ENCODE measurements around the gene GALK1. TPM values are rescaled to one million over a fixed set of nuclear protein-coding genes. Genes with fewer than 3 reads are reported as not detected.

GALK1 gene
- total and polyA plus RNA-seq, 2 donors: 32.6 to 37.3 TPM

DNA sequence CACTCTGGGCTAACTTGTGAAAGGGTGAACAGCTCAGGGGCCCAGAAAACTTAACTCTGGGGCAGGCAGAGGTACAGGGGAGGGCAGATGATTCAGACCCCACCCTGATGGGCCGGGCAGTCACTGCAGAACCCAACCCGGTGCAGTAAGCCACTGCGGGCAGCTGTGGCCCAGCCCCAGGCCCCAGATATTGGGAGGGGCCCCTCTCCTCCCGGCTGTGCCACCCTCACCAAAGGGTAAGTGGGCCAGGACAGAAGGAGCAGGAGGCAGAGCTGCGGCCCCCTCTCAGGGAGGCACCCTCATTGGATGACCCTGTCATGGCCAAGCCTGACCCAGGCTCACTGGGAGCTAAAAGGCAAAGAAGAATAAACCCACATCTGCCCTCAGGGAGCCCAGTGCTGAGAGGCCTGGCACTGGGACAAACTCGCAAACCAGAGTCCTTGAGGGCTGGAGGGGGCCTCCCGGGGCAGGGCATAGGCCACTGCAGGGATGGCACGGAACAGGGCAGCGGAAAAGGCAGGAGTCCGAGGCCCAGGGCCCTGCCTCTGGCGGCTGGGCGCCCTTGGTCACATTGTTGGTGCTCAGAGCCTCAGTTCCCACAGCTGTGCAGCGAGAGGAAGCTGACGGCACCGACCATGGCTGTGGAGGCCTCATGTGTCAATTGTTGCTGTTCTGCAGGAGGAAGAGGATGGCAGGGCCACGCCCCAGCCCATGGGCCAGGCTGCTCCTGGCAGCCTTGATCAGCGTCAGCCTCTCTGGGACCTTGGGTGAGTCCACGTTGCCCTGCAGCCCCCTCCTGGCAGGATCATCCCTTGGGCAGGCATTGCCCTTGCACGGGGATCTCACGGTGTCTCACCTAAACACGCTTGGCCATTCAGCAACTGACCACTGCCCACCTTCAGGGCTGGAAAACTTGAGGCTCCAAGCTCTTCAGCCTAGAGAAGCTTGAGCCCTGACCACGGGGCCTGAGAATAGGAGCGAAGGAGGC, 40.7 kb downstream of the GALK1 start:
- peaks cover 4 to 10% of the 10 kb centered on the region in 2 donors for H3K4me1 ChIP-seq (ENCODE audit: control insufficient read depth in 2 of 2, insufficient read depth in 2 of 2, low read length in 2 of 2)
- WGBS: 92% methylated on average over 23 of the region's 23 CpGs
- DNase-seq (ENCODE audit: low read depth in 6 of 9, low spot score in 9 of 9): no peak
- no peak overlapping the region for H3K27ac ChIP-seq (ENCODE audit: low read depth in 1 of 2, low read length in 1 of 2)
- H3K27me3 ChIP-seq (ENCODE audit: control insufficient read depth in 2 of 2, insufficient read depth in 1 of 2, low read length in 1 of 2): peaks cover 5 to 32% of the 10 kb centered on the region in 2 donors
- H3K4me3 ChIP-seq (ENCODE audit: low read length in 2 of 2): no peak overlapping the region
- H3K36me3 ChIP-seq (ENCODE audit: control insufficient read depth in 2 of 2, insufficient read depth in 2 of 2, low read length in 1 of 2): no peaks in the 10 kb centered on the region
- H3K9me3 ChIP-seq (ENCODE audit: control insufficient read depth in 2 of 2, insufficient read depth in 1 of 2, low read length in 1 of 2): peaks cover 0 to 4% of the 10 kb centered on the region in 2 donors

DNA sequence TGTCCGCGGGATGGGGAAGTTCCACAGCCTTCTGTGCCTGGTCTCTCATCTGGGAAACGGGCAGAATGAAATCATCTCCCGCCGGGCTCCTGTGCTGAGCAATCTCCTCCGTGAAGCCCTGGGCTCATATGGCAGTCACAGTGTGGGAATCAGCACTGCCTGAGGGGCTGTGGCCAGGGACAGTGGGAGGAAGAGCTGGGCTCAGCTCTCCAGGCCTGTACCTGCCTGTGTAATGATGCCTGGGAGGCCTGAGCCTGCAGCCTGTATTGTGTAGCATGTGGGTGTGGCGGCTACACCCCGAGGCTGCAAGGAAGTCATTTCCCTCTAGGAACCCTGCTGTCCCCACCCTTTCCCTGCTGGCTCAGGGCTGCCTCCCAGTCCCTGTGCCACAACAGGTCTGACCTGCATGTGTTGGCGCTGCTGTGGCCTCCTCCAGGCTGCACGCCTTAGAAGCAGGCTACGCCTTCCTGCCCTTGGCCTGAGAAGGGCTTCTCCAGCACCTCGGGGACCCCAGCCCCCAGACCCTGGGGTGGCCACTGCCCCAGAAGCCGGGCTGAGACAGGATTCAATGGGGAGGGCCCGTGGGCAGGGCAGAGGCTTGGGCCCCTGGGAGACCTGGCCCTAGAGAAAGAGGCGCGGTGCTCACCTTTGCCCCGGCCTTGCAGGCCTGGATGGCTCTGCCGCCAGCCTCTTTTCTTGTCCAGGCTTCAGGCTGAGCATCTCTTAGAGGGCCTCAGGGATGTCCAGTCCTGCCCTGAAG, 41.6 kb downstream of the GALK1 start:
- Histone ChIP-seq H3K27ac (ENCODE audit: low read depth in 1 of 2, low read length in 1 of 2) (no peak overlapping the region), H3K27me3 (ENCODE audit: control insufficient read depth in 2 of 2, insufficient read depth in 1 of 2, low read length in 1 of 2) (peaks cover 5 to 41% of the 10 kb centered on the region in 2 donors), H3K4me3 (ENCODE audit: low read length in 2 of 2) (no peak overlapping the region), H3K9me3 (ENCODE audit: control insufficient read depth in 2 of 2, insufficient read depth in 1 of 2, low read length in 1 of 2) (peaks cover 0 to 4% of the 10 kb centered on the region in 2 donors), H3K36me3 (ENCODE audit: control insufficient read depth in 2 of 2, insufficient read depth in 2 of 2, low read length in 1 of 2) (no peaks in the 10 kb centered on the region), H3K4me1 (ENCODE audit: control insufficient read depth in 2 of 2, insufficient read depth in 2 of 2, low read length in 2 of 2) (peaks cover 4 to 10% of the 10 kb centered on the region in 2 donors)
- DNase-seq (ENCODE audit: low read depth in 6 of 9, low spot score in 9 of 9): no peak
- WGBS: 90% methylated on average over 18 of the region's 18 CpGs

DNA sequence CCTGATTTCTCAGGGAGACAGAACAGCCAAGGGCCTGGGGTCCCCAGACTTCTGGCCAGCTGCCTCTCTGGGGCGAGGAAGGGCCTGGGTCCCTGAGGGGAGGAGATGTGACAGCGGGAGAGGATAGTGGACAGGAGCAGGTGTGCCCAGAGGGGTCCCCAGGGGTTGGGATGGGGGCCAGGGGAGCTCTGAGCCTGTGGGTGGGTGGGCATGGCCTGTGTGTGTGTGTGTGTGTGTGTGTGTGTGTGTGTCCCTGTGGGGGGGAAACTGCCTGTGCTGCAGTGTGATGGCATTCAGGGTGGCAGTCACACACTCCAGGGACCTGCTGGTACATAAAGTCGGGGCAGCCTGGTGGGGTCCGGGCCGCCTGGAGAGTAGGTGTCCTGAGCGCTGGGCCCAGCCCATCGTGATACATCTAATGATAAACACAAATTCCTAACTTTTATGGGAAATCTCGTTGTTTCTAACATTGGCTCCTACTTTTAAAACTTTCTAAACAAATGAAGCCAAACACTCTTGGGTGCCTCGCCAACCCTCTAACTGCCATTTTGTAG, 42.4 kb downstream of the GALK1 start:
- Histone ChIP-seq H3K27me3 (ENCODE audit: control insufficient read depth in 2 of 2, insufficient read depth in 1 of 2, low read length in 1 of 2) (peaks cover 5 to 41% of the 10 kb centered on the region in 2 donors), H3K27ac (ENCODE audit: low read depth in 1 of 2, low read length in 1 of 2) (no peak overlapping the region), H3K36me3 (ENCODE audit: control insufficient read depth in 2 of 2, insufficient read depth in 2 of 2, low read length in 1 of 2) (no peaks in the 10 kb centered on the region), H3K4me1 (ENCODE audit: control insufficient read depth in 2 of 2, insufficient read depth in 2 of 2, low read length in 2 of 2) (peaks cover 4 to 10% of the 10 kb centered on the region in 2 donors), H3K9me3 (ENCODE audit: control insufficient read depth in 2 of 2, insufficient read depth in 1 of 2, low read length in 1 of 2) (peaks cover 0 to 4% of the 10 kb centered on the region in 2 donors), H3K4me3 (ENCODE audit: low read length in 2 of 2) (no peak overlapping the region)
- DNase-seq (ENCODE audit: low read depth in 6 of 9, low spot score in 9 of 9): no peak
- 90% methylated on average over 9 of the region's 9 CpGs for WGBS

DNA sequence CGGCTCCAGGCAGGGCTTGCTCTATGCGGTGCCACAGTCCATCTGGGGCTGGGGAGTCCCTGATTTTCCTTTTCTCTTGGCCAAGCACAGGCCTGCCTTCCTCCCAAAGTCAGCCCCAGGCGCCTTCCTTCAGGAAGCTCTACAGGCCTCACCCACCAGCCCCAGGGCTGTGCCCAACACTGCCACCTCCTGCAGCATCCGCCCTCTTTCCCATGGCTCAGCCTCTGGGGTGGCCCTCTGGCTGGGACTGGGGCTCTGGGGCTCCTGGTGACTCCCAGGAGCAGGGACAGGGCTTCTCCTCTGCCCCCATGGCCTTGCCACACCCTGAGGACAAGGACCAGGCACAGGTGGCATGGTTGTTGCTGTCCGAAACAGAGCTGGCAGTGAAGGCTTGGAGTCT, 42.9 kb downstream of the GALK1 start:
- no peaks in the 10 kb centered on the region for H3K36me3 ChIP-seq (ENCODE audit: control insufficient read depth in 2 of 2, insufficient read depth in 2 of 2, low read length in 1 of 2)
- WGBS: 95% methylated on average over 5 of the region's 5 CpGs
- H3K27ac ChIP-seq (ENCODE audit: low read depth in 1 of 2, low read length in 1 of 2): no peak overlapping the region
- peak overlapping the region; percentile 22 to 65 for H3K4me3 ChIP-seq (ENCODE audit: low read length in 2 of 2)
- peaks cover 0 to 4% of the 10 kb centered on the region in 2 donors for H3K9me3 ChIP-seq (ENCODE audit: control insufficient read depth in 2 of 2, insufficient read depth in 1 of 2, low read length in 1 of 2)
- no peak for DNase-seq (ENCODE audit: low read depth in 6 of 9, low spot score in 9 of 9)
- peaks cover 4 to 10% of the 10 kb centered on the region in 2 donors for H3K4me1 ChIP-seq (ENCODE audit: control insufficient read depth in 2 of 2, insufficient read depth in 2 of 2, low read length in 2 of 2)
- peaks cover 5 to 44% of the 10 kb centered on the region in 2 donors for H3K27me3 ChIP-seq (ENCODE audit: control insufficient read depth in 2 of 2, insufficient read depth in 1 of 2, low read length in 1 of 2)

DNA sequence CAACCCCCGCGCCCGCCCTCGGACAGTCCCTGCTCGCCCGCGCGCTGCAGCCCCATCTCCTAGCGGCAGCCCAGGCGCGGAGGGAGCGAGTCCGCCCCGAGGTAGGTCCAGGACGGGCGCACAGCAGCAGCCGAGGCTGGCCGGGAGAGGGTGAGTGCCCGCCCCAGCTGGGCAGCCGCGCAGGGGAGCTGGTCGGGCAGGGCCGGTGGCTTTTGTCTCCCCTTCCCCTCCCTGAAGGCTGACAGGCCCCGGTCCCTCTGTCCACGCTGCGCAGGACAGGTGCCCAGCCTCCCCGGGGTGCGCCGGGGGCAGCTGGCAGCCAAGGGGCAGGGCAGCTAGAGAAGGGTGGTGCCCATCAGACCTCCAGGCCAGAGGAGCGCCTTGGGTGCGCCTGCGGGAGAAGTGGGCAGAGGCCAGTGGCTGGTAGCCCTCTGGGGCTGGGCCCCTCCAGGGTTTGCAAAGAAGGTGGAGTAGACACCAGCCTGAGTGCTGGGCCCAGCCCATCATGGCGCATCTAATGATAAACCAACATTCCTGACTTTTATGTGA, 43.5 kb downstream of the GALK1 start:
- DNase-seq (ENCODE audit: low read depth in 6 of 9, low spot score in 9 of 9): no peak
- WGBS: 39% methylated on average over 33 of the region's 33 CpGs
- no peaks in the 10 kb centered on the region for H3K36me3 ChIP-seq (ENCODE audit: control insufficient read depth in 2 of 2, insufficient read depth in 2 of 2, low read length in 1 of 2)
- H3K27me3 ChIP-seq (ENCODE audit: control insufficient read depth in 2 of 2, insufficient read depth in 1 of 2, low read length in 1 of 2): peaks cover 5 to 44% of the 10 kb centered on the region in 2 donors
- peaks cover 0 to 4% of the 10 kb centered on the region in 2 donors for H3K9me3 ChIP-seq (ENCODE audit: control insufficient read depth in 2 of 2, insufficient read depth in 1 of 2, low read length in 1 of 2)
- peak overlapping the region in 1 of 2 donors; percentile 25 for H3K27ac ChIP-seq (ENCODE audit: low read depth in 1 of 2, low read length in 1 of 2)
- peaks cover 4 to 10% of the 10 kb centered on the region in 2 donors for H3K4me1 ChIP-seq (ENCODE audit: control insufficient read depth in 2 of 2, insufficient read depth in 2 of 2, low read length in 2 of 2)
- H3K4me3 ChIP-seq (ENCODE audit: low read length in 2 of 2): peak overlapping the region; percentile 22 to 65

DNA sequence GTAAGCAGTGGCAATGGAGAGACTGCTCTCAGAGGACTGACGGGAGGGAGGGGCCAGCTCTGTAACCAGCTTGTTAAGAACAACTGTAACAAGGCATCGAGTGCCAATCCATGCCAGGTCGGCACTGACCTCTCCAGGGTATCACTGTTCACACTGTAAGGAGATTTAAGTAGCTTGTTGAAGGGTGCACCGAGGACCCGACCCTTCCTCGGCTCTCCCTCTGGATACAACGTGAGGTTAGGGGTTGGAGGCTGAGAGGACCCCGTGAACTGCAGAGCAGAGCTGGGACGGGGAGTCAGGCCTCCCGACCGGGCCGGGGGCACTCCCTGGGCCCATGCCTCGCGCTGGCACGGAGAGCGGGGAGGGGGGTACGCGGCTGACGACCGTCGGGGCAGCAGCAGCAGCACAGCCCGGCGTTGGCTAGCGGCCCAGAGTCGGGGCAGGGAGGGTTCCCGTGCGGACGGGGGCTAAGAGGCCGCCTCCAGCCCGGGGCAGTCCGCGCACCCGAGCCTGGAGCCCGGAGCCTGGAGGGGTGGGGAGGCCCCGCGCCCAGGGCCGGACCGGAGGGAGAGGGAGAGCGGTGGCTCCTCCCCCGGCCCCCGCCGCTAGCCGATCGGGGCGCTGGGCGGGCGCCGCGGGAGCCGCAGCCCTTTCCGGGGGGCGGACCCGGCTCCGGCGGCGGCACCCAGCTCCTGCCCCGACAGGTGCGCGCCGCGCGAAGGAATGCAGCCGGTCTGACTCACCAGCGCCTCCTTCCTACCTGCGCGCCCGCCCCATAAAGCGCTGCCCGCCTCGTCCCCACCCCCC, 44.1 kb downstream of the GALK1 start, which contains the start of gene ITGB4:
ITGB4 (plus strand) TSS at position 804 of the 807 bp plus-strand sequence. CDS start 3,245 bp downstream, outside the sequence.
- Histone ChIP-seq H3K4me1 (ENCODE audit: control insufficient read depth in 2 of 2, insufficient read depth in 2 of 2, low read length in 2 of 2) (peaks cover 4 to 10% of the 10 kb centered on the region in 2 donors), H3K4me3 (ENCODE audit: low read length in 2 of 2) (peak within 1 kb of the TSS; percentile 42 to 65), H3K27me3 (ENCODE audit: control insufficient read depth in 2 of 2, insufficient read depth in 1 of 2, low read length in 1 of 2) (peaks cover 5 to 46% of the 10 kb centered on the region in 2 donors), H3K27ac (ENCODE audit: low read depth in 1 of 2, low read length in 1 of 2) (peak within 1 kb of the TSS in 1 of 2 donors; percentile 65), H3K9me3 (ENCODE audit: control insufficient read depth in 2 of 2, insufficient read depth in 1 of 2, low read length in 1 of 2) (peaks cover 0 to 4% of the 10 kb centered on the region in 2 donors), H3K36me3 (ENCODE audit: control insufficient read depth in 2 of 2, insufficient read depth in 2 of 2, low read length in 1 of 2) (no peaks in the 10 kb centered on the region)
- WGBS: 4% methylated on average over 70 of the region's 70 CpGs
- peak in 8 of 9 donors; percentile 34 to 82 (median 55) for DNase-seq (ENCODE audit: low read depth in 6 of 9, low spot score in 9 of 9)

DNA sequence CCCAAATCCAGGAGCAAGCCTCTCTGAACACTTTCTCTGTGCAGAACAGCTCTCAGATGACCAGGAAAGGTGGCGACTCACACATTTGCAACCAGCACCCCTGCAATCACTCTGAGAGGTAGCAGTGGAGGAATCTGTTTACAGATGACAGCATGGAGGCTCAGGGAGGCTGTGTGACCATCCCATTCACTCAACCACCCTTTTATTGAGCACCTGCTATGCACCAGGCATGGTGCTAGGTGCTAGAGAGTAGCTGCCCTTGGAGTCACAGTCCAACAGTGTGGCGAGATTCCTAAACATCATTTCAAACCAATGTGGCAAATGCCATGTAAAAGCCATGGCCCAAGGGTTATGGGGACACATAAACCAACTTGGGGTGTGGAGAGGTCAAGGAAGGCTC, 45.3 kb downstream of the GALK1 start:
- DNase-seq (ENCODE audit: low read depth in 6 of 9, low spot score in 9 of 9): no peak
- H3K27me3 ChIP-seq (ENCODE audit: control insufficient read depth in 2 of 2, insufficient read depth in 1 of 2, low read length in 1 of 2): peaks cover 5 to 46% of the 10 kb centered on the region in 2 donors
- H3K9me3 ChIP-seq (ENCODE audit: control insufficient read depth in 2 of 2, insufficient read depth in 1 of 2, low read length in 1 of 2): peaks cover 0 to 4% of the 10 kb centered on the region in 2 donors
- no peaks in the 10 kb centered on the region for H3K36me3 ChIP-seq (ENCODE audit: control insufficient read depth in 2 of 2, insufficient read depth in 2 of 2, low read length in 1 of 2)
- no peak overlapping the region for H3K4me3 ChIP-seq (ENCODE audit: low read length in 2 of 2)
- H3K4me1 ChIP-seq (ENCODE audit: control insufficient read depth in 2 of 2, insufficient read depth in 2 of 2, low read length in 2 of 2): peaks cover 4 to 10% of the 10 kb centered on the region in 2 donors
- WGBS: 99% methylated on average over 2 of the region's 2 CpGs
- no peak overlapping the region for H3K27ac ChIP-seq (ENCODE audit: low read depth in 1 of 2, low read length in 1 of 2)

DNA sequence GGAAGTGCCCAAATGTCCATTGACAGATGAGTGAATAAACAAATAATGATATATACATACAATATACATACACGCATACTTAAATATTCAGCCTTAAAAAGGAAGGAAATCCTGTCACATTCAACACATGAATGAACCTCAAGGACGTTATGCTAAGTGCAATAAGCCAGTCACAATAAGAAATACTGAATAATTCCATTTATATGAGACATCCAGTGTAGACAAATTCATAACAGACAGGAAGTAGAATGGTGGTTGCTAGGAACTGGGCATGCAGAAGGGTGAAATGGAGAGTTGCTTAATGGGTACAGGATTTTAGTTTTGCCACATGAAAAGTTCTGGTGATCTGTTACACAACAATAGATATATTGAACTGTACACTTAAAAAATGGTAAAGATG, 52.5 kb downstream of the GALK1 start:
- WGBS: 50% methylated on average over 2 of the region's 2 CpGs
- peaks cover 0 to 3% of the 10 kb centered on the region in 2 donors for H3K27me3 ChIP-seq (ENCODE audit: control insufficient read depth in 2 of 2, insufficient read depth in 1 of 2, low read length in 1 of 2)
- no peaks in the 10 kb centered on the region for H3K4me1 ChIP-seq (ENCODE audit: control insufficient read depth in 2 of 2, insufficient read depth in 2 of 2, low read length in 2 of 2)
- DNase-seq (ENCODE audit: low read depth in 6 of 9, low spot score in 9 of 9): no peak
- peaks cover 12 to 13% of the 10 kb centered on the region in 2 donors for H3K36me3 ChIP-seq (ENCODE audit: control insufficient read depth in 2 of 2, insufficient read depth in 2 of 2, low read length in 1 of 2)
- no peak overlapping the region for H3K27ac ChIP-seq (ENCODE audit: low read depth in 1 of 2, low read length in 1 of 2)
- no peaks in the 10 kb centered on the region for H3K9me3 ChIP-seq (ENCODE audit: control insufficient read depth in 2 of 2, insufficient read depth in 1 of 2, low read length in 1 of 2)
- no peak overlapping the region for H3K4me3 ChIP-seq (ENCODE audit: low read length in 2 of 2)
